HFF-Myc (cell line): Measurements from ENCODE around the gene SEMA5A.

Experiments used
- DNase-seq: peaks from one replicate; pipeline ENCODE4 v3.0.0-alpha.2; 2011; ENCODE audit warnings: low read depth; ENCODE audit errors: extremely low read depth
- H3K4me3 ChIP-seq: replicated peaks from 2 replicates; pipeline ENCODE4 v1.5.1; 2011; ENCODE audit warnings: low read depth, mild to moderate bottlenecking, control low read depth, low read length
- TF ChIP-seq, protein P1 (sequence below): IDR thresholded peaks from 2 replicates; pipeline ENCODE4 v1.5.1; 2012; ENCODE audit warnings: mild to moderate bottlenecking, low read depth, low read length, control low read depth; ENCODE audit errors: missing control alignments

SEMA5A gene

GRCh38 chr5:9045946-9046345, 499.9 kb downstream of the SEMA5A start:
- TF ChIP-seq, protein P1, sequence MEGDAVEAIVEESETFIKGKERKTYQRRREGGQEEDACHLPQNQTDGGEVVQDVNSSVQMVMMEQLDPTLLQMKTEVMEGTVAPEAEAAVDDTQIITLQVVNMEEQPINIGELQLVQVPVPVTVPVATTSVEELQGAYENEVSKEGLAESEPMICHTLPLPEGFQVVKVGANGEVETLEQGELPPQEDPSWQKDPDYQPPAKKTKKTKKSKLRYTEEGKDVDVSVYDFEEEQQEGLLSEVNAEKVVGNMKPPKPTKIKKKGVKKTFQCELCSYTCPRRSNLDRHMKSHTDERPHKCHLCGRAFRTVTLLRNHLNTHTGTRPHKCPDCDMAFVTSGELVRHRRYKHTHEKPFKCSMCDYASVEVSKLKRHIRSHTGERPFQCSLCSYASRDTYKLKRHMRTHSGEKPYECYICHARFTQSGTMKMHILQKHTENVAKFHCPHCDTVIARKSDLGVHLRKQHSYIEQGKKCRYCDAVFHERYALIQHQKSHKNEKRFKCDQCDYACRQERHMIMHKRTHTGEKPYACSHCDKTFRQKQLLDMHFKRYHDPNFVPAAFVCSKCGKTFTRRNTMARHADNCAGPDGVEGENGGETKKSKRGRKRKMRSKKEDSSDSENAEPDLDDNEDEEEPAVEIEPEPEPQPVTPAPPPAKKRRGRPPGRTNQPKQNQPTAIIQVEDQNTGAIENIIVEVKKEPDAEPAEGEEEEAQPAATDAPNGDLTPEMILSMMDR, result no peak
- no peak for DNase-seq
- no peak overlapping the region for H3K4me3 ChIP-seq

DNA sequence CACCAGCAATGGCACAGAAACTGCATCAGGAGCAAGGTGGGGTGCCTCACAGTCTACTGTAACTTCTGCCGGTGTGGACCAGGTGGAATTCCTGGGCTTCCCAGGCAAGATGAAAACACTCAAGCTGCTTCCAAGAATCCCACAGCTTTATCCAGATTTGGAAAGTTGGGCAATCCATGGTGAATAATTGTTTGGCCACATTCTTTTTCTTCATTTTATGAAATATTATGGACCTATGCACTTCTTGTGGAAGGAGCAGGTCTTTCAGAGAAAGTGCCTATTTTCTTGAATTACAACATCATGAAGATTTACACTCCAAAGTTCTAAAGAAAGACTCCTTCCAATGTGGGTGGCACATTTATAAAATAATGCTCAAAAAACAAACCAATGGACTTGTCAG, 503.6 kb downstream of the SEMA5A start:
- no peak overlapping the region for H3K4me3 ChIP-seq
- TF ChIP-seq, protein P1, result no peak
- DNase-seq, result no peak

- DNase-seq, result no peak
- H3K4me3 ChIP-seq, result no peak overlapping the region
- TF ChIP-seq, protein P1, result no peak
Measured at GRCh38 chr5:9040475-9040874, 505.4 kb downstream of the SEMA5A start.

DNA sequence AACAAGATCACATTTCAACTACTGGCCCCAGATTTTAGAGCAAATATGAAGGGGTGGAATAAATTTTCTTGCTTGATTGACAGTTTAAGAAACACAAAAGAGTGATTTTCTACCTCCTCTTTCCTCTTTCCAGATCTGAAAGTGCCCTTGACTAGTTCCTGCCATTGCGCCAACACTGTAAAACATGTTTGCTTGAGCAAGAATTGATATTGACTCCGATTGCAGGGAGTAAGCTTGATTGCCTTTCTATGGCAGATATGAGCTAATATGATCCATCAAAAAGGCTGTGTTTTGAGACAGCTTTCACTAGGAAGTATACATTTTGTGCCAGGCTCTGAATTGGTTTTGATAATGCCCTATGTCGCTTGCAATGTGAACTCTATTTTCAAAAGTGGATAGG, 508.8 kb downstream of the SEMA5A start:
- TF ChIP-seq, protein P1, result no peak
- no peak for DNase-seq
- no peak overlapping the region for H3K4me3 ChIP-seq

GRCh38 chr5:9035346-9035745, 510.5 kb downstream of the SEMA5A start:
- TF ChIP-seq, protein P1, result no peak
- no peak for DNase-seq
- H3K4me3 ChIP-seq, result no peak overlapping the region

GRCh38 chr5:9034649-9035048, 511.2 kb downstream of the SEMA5A start:
- H3K4me3 ChIP-seq, result no peak overlapping the region
- DNase-seq, result peak; percentile 31
- TF ChIP-seq, protein P1, result no peak

- H3K4me3 ChIP-seq, result no peak overlapping the region
- TF ChIP-seq, protein P1, result no peak
- DNase-seq, result no peak
Measured at GRCh38 chr5:9033524-9033923, 512.4 kb downstream of the SEMA5A start.
